ENCODE data around the gene GFY. TPM values are rescaled to one million over a fixed set of nuclear protein-coding genes. Genes with fewer than 3 reads are reported as not detected.

Gene GFY
- total and polyA plus RNA-seq, 9 of the 15 experiments (the other 6 are each of a cell fraction or from before 2014, with no cell fraction given) = 0.06 to 0.40 (median 0.19) TPM; not detected in 3

DNA sequence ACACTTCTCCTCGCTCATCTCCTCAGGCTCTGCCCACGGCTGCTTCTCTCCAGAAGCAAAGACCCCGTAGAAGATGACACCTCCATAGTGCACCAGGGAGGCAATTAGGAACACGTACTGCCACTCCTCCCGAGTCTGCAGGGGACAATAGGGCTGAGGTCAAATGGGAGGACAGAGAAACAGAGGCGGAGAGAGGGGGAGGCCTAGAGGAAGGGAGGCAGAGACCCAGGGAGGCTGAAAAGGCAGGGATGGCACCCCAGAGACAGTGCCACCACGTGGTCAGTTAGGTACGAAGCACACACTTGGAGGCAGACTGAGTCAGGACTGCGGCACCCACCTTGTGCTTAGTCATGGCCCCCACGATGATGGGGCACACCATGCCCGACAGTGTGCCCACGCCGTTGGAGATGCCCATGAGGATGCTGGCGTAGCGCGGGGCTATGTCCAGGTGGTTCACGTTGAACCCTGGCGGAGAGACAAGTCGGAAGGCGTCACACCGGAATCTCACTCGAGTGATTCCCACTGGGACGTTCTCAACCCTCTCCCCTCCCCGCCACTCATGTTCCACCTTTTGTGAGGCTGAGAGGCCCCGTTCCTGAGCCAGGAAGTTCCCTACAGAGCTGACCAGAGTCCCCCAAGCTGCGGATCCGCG is 5.6 kb downstream of the GFY start (continued):
- TF ChIP-seq MGA (IDR thresholded peaks at IDR 0.05) (peak; percentile 86), REST (IDR thresholded peaks at IDR 0.05; ENCODE audit: borderline replicate concordance) (peak; percentile 51; the same call in 1 of the 2 replicates), REST (CRISPR knock-in tag; IDR thresholded peaks at IDR 0.05; ENCODE audit: low read depth) (no peak), RFX1 (IDR thresholded peaks at IDR 0.05) (no peak), CXXC5 (CRISPR knock-in tag; IDR thresholded peaks at IDR 0.05) (no peak), ELF2 (CRISPR knock-in tag; IDR thresholded peaks at IDR 0.05) (no peak)
